Neural cell (in vitro differentiated cells): Measurements from ENCODE around the gene MEIS3. TPM values are rescaled to one million over a fixed set of nuclear protein-coding genes. Genes with fewer than 3 reads are reported as not detected.

Experiments used
- H2AFZ ChIP-seq: fragments of 200-600, 300-800 bp; sonication (generic), shearing (Covaris generic); 2 replicates; pipeline ENCODE4 v1.6.0; 2014; ENCODE audit warnings: low read depth, mild to moderate bottlenecking, antibody characterized with exemption, low read length, moderate library complexity
- H3F3A ChIP-seq: fragments of 200-600 bp; shearing (Covaris generic); 2 replicates; pipeline ENCODE4 v1.6.1; 2016; ENCODE audit warnings: mild to moderate bottlenecking, moderate library complexity, mixed read lengths, antibody characterized with exemption, low read length; ENCODE audit not compliant: insufficient read depth, poor library complexity, severe bottlenecking
- H3K27ac ChIP-seq: fragments of 200-600, 300-800 bp; sonication (generic), shearing (Covaris generic); 2 replicates; pipeline ENCODE4 v1.5.1; 2014; ENCODE audit warnings: mild to moderate bottlenecking, low read length, moderate library complexity
- H3K27me3 ChIP-seq: fragments of 300-800, 200-600 bp; sonication (generic), shearing (Covaris generic); 2 replicates; pipeline ENCODE4 v1.6.0; 2014; ENCODE audit warnings: mild to moderate bottlenecking, low read depth, low read length, moderate library complexity; ENCODE audit not compliant: insufficient read depth
- H3K36me3 ChIP-seq: fragments of 300-800, 200-600 bp; sonication (generic), shearing (Covaris generic); 2 replicates; pipeline ENCODE4 v1.5.1; 2014; ENCODE audit warnings: mild to moderate bottlenecking, antibody characterized with exemption, low read length, moderate library complexity; ENCODE audit not compliant: insufficient read depth
- H3K4me2 ChIP-seq: fragments of 300-800, 200-600 bp; sonication (generic), shearing (Covaris generic); 2 replicates; pipeline ENCODE4 v1.6.0; 2014; ENCODE audit warnings: mild to moderate bottlenecking, low read length
- H3K4me3 ChIP-seq: fragments of 300-800, 200-600 bp; sonication (generic), shearing (Covaris generic); 2 replicates; pipeline ENCODE4 v1.5.1; 2014; ENCODE audit warnings: mild to moderate bottlenecking, low read length, moderate library complexity
- H3K79me2 ChIP-seq: fragments of 200-600 bp; shearing (Covaris generic); replicated peaks from 2 replicates; pipeline ENCODE4 v1.6.0; 2014; ENCODE audit warnings: mild to moderate bottlenecking, low read length, moderate library complexity; ENCODE audit not compliant: insufficient read depth
- H3K9ac ChIP-seq: fragments of 300-800, 200-600 bp; sonication (generic), shearing (Covaris generic); 2 replicates; pipeline ENCODE4 v1.6.1; 2016; ENCODE audit warnings: mild to moderate bottlenecking, low read length, mixed read lengths
- H3K9me2 ChIP-seq: fragments of 200-600 bp; shearing (Covaris generic); 2 replicates; pipeline ENCODE4 v1.6.1; 2016; ENCODE audit warnings: mild to moderate bottlenecking, low read length, mixed read lengths; ENCODE audit not compliant: insufficient read depth
- H3K9me3 ChIP-seq: fragments of 200-600, 300-800 bp; sonication (generic), shearing (Covaris generic); 2 replicates; pipeline ENCODE4 v1.6.1; 2016; ENCODE audit warnings: mild to moderate bottlenecking, mixed run types, low read length, moderate library complexity, mixed read lengths
- H4K20me1 ChIP-seq: fragments of 200-600 bp; shearing (Covaris generic); 2 replicates; pipeline ENCODE4 v1.6.1; 2016; ENCODE audit warnings: mild to moderate bottlenecking, mixed run types; ENCODE audit not compliant: insufficient read depth
- EP300 ChIP-seq: fragments of 450-650 bp; conservative IDR thresholded peaks from 2 replicates; pipeline ENCODE4 v1.6.1; 2014; ENCODE audit warnings: antibody characterized with exemption, mild to moderate bottlenecking, moderate library complexity; ENCODE audit not compliant: poor library complexity, severe bottlenecking
- EZH2 ChIP-seq: fragments of 200-600, 300-800 bp; shearing (Covaris generic), sonication (generic); IDR thresholded peaks from 2 replicates; pipeline ENCODE4 v1.6.1; 2014; ENCODE audit warnings: antibody characterized with exemption, low read length, borderline replicate concordance, mild to moderate bottlenecking; ENCODE audit not compliant: insufficient read depth, poor library complexity, severe bottlenecking
- MXI1 ChIP-seq: fragments of 450-650 bp; conservative IDR thresholded peaks from 2 replicates; pipeline ENCODE4 v1.6.1; 2014; ENCODE audit warnings: antibody characterized with exemption, mild to moderate bottlenecking; ENCODE audit not compliant: poor library complexity, severe bottlenecking
- POLR2AphosphoS5 ChIP-seq: IDR thresholded peaks from 2 replicates; pipeline ENCODE4 v1.6.1; 2012
- RAD21 ChIP-seq: fragments of 450-650 bp; conservative IDR thresholded peaks from 2 replicates; pipeline ENCODE4 v1.6.1; 2014; ENCODE audit warnings: antibody characterized with exemption, mild to moderate bottlenecking, moderate library complexity
- REST ChIP-seq: IDR thresholded peaks from 2 replicates; pipeline ENCODE4 v1.6.1; 2012; ENCODE audit warnings: borderline replicate concordance
- SMC3 ChIP-seq: fragments of 450-650 bp; conservative IDR thresholded peaks from 2 replicates; pipeline ENCODE4 v1.6.1; 2014; ENCODE audit warnings: antibody characterized with exemption, mild to moderate bottlenecking, moderate library complexity; ENCODE audit not compliant: poor library complexity
- TAF1 ChIP-seq: IDR thresholded peaks from 2 replicates; pipeline ENCODE4 v1.6.1; 2012; ENCODE audit warnings: low read depth
- polyA plus RNA-seq: library from polyadenylated mRNA; depleted of rRNA; stranded (reverse); fragments of >200 nt; gene quantifications from 2 replicates; pipeline ENCODE4 v1.2.3, GENCODE V29; 2014
- TF ChIP-seq, protein P1 (sequence below): fragments of 450-650 bp; IDR thresholded peaks from 2 replicates; pipeline ENCODE4 v1.5.1; 2014; ENCODE audit warnings: antibody characterized with exemption, mild to moderate bottlenecking, moderate library complexity; ENCODE audit not compliant: poor library complexity, severe bottlenecking

Gene MEIS3
- polyA plus RNA-seq, 1 donor from 2014 or later: 379 TPM

DNA sequence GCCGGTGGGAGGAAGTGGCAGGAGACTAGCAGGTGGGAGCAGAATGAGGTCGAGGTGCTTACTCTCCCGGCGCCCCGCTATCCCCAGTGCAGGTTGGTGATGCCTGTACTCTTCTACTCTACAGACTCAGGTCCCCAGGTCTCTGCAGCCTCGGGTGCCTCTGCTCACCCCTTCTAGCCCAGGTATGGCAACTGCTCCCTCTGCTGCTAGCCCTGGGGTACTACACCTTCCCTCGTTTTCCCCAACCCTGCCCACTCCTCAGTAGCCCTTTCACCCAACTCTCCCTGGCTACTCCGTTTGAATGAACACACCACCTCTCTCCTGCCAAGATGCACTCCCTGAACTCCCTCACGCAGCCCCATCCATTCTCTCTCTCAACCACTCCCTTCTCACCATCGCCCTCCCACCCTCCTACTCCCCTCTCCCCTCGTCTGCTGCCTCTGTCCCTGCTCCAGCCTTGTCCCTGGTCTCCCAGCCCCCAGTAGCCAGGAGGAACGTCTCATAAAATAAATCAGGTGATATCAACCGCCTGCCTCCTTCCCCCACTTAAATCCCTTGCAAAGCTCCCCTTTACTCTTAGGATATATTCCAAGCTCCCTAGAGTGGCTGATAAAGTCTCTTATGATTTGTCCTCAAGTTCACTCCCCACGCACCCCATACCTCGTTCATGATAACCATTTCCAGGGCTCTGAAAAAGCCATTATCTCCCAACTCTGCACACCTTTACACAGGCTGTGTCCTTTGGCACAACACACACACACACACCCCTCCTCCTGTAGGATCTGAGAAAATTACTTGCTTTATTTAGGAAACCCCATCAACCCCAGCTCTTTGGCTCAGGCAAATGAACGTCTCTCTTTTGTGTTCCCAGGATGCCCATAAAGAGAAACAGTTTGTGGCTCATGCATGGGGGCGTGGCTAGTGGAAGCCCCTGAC, 8.2 kb upstream of the MEIS3 start:
- TF ChIP-seq POLR2AphosphoS5 (peak; percentile 80), EZH2 (no peak), SMC3 (peak; percentile 94), RAD21 (peak; percentile 90), REST (peak; percentile 41), EP300 (no peak), TAF1 (peak; percentile 65), MXI1 (peak; percentile 47)
- TF ChIP-seq, protein P1, sequence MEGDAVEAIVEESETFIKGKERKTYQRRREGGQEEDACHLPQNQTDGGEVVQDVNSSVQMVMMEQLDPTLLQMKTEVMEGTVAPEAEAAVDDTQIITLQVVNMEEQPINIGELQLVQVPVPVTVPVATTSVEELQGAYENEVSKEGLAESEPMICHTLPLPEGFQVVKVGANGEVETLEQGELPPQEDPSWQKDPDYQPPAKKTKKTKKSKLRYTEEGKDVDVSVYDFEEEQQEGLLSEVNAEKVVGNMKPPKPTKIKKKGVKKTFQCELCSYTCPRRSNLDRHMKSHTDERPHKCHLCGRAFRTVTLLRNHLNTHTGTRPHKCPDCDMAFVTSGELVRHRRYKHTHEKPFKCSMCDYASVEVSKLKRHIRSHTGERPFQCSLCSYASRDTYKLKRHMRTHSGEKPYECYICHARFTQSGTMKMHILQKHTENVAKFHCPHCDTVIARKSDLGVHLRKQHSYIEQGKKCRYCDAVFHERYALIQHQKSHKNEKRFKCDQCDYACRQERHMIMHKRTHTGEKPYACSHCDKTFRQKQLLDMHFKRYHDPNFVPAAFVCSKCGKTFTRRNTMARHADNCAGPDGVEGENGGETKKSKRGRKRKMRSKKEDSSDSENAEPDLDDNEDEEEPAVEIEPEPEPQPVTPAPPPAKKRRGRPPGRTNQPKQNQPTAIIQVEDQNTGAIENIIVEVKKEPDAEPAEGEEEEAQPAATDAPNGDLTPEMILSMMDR: peak; percentile 97
- Histone ChIP-seq H3K4me3 (peak overlapping the region; percentile 63), H3K79me2 (no peaks in the 10 kb centered on the region), H3F3A (peaks cover 6% of the 10 kb centered on the region), H3K9ac (peak overlapping the region; percentile 90), H3K36me3 (no peaks in the 10 kb centered on the region), H3K9me2 (no peaks in the 10 kb centered on the region), H3K4me2 (peak overlapping the region; percentile 60), H3K27me3 (peaks cover 20% of the 10 kb centered on the region), H3K27ac (peak overlapping the region; percentile 95), H3K9me3 (no peaks in the 10 kb centered on the region), H4K20me1 (no peaks in the 10 kb centered on the region), H2AFZ (peak overlapping the region; percentile 25)

GRCh38 chr19:47423203-47423882, 4.0 kb upstream of the MEIS3 start:
- TF ChIP-seq, protein P1: no peak
- no peak for TF ChIP-seq EP300
- no peak for TF ChIP-seq REST
- TF ChIP-seq RAD21: no peak
- no peak for TF ChIP-seq EZH2
- TF ChIP-seq TAF1: no peak
- TF ChIP-seq SMC3: no peak
- TF ChIP-seq MXI1: no peak
- TF ChIP-seq POLR2AphosphoS5: no peak
- Histone ChIP-seq H3K36me3 (no peaks in the 10 kb centered on the region), H3K4me3 (no peak overlapping the region), H3F3A (peaks cover 6% of the 10 kb centered on the region), H3K9me2 (no peaks in the 10 kb centered on the region), H2AFZ (no peak overlapping the region), H3K9me3 (no peaks in the 10 kb centered on the region), H3K79me2 (peaks cover 6% of the 10 kb centered on the region), H3K9ac (peak overlapping the region; percentile 94), H3K27me3 (no peaks in the 10 kb centered on the region), H4K20me1 (no peaks in the 10 kb centered on the region), H3K27ac (no peak overlapping the region), H3K4me2 (no peak overlapping the region)
